ENCODE measurements around the gene SRGAP1.

DNA sequence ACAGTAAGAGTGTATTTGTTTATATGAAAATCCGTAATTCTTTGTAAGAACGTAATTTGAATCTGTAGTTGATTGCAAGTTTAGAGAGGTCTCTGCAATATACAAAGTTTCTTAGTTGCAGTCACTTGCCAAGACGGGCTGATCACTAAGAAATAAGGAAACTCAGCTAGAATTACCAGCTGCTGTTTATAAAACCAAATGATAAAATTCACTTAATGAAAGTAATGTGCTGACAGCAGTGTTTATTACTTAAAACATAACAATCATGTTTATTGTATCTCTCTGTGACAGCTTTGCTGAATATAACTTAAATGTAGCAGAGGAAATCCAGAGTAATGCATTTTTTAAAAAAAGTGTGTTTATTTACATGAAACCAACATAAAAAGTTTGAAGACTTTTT, 31.2 kb downstream of the SRGAP1 start:
- TF ChIP-seq, protein P1, sequence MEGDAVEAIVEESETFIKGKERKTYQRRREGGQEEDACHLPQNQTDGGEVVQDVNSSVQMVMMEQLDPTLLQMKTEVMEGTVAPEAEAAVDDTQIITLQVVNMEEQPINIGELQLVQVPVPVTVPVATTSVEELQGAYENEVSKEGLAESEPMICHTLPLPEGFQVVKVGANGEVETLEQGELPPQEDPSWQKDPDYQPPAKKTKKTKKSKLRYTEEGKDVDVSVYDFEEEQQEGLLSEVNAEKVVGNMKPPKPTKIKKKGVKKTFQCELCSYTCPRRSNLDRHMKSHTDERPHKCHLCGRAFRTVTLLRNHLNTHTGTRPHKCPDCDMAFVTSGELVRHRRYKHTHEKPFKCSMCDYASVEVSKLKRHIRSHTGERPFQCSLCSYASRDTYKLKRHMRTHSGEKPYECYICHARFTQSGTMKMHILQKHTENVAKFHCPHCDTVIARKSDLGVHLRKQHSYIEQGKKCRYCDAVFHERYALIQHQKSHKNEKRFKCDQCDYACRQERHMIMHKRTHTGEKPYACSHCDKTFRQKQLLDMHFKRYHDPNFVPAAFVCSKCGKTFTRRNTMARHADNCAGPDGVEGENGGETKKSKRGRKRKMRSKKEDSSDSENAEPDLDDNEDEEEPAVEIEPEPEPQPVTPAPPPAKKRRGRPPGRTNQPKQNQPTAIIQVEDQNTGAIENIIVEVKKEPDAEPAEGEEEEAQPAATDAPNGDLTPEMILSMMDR (IDR thresholded peaks at IDR 0.05): no peak
- TF ChIP-seq POLR2A (IDR thresholded peaks at IDR 0.05): no peak

All from right lobe of liver (tissue), 4 donors.